Stimulated activated naive CD8-positive, alpha-beta T cell treated with anti-CD3 and anti-CD28 coated beads, Interleukin-15, Interleukin-2, amounts not matched to agents 100 U/mL and 50 U/mL, for 24 hours (primary cell): ENCODE results near the gene MMP21.

Experiments used
- ATAC-seq: fragments of 150-1000 bp; cut with Tn5 transposase; one replicate; pipeline ENCODE4 v1.10.0; 2021
- DNase-seq: peaks from one replicate; pipeline ENCODE4 v3.0.0; 2021

The MMP21 gene, protein sequence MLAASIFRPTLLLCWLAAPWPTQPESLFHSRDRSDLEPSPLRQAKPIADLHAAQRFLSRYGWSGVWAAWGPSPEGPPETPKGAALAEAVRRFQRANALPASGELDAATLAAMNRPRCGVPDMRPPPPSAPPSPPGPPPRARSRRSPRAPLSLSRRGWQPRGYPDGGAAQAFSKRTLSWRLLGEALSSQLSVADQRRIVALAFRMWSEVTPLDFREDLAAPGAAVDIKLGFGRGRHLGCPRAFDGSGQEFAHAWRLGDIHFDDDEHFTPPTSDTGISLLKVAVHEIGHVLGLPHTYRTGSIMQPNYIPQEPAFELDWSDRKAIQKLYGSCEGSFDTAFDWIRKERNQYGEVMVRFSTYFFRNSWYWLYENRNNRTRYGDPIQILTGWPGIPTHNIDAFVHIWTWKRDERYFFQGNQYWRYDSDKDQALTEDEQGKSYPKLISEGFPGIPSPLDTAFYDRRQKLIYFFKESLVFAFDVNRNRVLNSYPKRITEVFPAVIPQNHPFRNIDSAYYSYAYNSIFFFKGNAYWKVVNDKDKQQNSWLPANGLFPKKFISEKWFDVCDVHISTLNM

DNA sequence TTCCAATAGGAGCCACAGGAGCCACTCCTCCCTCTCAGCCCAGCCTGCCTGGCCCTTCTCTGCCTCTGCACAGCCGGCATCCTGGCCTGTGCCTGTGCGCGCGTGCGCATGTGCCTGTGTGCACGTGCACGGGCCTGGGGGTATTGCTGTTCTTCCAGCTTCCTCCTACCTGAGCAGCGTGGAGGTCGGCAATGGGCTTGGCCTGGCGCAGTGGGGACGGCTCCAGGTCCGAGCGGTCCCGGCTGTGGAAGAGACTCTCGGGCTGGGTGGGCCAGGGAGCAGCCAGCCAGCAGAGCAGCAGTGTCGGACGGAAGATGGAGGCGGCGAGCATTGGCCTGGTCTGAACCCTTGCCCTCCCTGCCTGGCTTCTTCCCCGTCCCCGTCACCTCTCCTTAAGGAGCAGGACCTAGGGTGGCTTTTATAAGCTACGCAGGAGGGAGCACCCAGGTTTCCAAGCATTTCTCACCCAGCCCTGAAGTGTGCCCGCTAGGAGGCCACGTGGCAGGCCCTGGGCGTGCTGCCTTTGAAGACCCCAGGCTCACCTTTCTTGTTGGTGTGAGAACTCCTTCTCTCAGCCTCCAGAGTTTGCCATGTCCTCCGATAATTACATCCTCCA, at the start of gene MMP21:
Gene MMP21, minus strand, starts transcription at position 331 of the 616 bp plus-strand sequence. Its CDS starts 0 bp downstream, at position 331.
- no peak for DNase-seq
- ATAC-seq = no peak

DNA sequence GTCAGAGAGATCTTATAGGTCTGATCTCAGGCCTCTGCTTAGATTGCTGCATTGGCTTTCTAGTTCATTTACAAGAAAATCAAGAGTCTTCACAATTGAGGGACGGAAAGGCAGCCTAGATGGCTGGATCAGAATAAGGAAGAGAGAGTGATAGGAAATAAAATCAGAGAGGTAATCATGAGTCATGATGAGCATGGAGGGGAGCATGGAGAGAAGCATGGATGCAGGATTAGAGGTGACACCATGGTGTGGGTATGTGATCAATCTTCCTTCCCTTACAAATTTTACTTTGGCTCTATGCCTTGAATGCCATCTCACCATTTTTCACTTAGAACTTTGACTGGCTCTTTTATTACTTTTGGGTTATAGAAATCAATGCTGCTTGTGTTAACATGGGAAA, 49.1 kb upstream of the MMP21 start:
- ATAC-seq (no peak), DNase-seq (no peak)

DNA sequence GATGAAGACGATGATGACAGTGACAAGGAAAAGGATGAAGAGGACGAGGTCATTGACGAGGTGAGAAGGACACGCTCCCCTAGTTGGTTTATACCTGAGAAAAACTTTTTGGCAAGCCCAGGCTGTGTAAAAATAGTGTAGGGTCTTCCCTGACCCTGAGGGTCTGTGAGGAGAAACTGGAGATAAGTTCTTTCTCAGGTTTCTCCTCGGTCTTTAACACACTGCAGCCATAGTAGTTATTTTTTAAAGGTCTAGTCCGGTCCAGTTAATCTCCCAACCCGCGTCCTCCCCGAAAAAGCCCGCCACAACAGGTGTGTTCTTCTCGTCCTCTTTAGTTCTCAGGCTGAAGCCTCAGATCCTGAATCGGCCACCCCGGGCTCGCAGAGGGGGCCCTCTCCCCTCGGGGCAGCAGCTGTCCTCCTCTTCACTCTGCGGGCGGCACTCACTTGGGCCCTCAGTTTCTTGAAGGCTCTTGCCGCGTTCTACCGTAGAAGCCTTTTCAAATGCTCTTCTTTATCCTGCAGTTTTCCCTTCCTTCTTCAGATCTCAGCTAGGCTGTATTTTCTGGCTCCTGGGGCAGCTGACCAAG, 48.1 kb upstream of the MMP21 start:
- ATAC-seq = no peak
- DNase-seq = peak; percentile 34

DNA sequence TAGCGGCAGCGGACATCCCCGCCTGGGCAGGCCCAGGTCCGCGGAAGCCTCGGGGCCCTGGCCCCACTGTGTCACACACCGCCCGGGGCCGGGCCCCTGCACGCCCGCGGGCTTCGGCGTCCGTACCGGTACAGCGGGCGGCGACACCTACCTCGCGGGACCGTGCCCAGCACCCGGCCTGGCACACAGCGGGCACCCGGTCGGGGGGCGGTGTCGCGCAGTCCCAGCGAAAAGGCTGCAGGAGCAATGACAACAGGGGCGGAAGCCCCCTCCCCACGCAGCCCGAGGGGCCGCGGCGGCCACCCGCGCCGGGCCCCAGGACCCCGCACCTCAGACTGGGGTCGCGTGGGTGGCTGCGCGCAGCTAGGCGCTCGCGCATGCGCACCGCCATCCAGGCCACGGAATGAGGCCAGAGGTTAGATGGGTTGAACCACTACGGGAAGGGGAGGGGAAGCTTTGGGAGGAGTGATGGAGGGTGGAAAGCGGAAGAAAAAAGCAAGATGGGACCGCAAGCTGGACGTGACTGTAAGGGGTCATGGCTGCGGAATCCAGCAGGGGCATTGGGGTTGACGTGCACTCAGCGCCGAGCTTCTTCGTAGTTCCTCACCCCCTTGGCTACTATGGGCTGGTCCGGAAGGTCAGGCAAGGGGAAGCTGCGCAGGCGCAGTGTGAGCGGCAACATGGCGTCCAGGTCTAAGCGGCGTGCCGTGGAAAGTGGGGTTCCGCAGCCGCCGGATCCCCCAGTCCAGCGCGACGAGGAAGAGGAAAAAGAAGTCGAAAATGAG, 47.4 kb upstream of the MMP21 start, which contains the start of the genes BCCIP and UROS:
Gene BCCIP, plus strand, starts transcription at position 669 of the 785 bp plus-strand sequence. Its CDS starts 12 bp downstream, at position 681.
Gene UROS, minus strand, starts transcription at position 381 of the 785 bp plus-strand sequence. CDS start 6,759 bp downstream, outside the sequence.
- DNase-seq = peak; percentile 91
- ATAC-seq = peak; percentile 80

DNA sequence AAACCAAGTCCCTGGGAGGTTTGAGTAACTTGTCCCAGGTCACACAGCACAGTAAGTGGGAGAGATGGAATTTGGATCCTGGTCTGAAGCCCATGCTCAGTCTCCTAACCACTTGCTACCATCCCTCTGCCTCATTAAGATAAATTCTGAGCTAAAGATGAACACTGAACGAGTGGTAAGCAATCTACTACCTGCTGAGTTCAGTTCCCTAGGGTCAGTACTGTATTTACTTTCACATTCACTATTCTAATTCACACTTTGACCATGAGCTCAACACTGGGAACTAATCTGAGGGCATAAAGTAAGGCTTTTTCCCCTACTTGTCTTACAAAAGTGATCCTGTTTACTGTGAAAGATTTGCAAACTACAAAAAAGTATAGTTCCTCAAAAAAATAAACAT, 45.1 kb upstream of the MMP21 start:
- DNase-seq (no peak), ATAC-seq (no peak)

DNA sequence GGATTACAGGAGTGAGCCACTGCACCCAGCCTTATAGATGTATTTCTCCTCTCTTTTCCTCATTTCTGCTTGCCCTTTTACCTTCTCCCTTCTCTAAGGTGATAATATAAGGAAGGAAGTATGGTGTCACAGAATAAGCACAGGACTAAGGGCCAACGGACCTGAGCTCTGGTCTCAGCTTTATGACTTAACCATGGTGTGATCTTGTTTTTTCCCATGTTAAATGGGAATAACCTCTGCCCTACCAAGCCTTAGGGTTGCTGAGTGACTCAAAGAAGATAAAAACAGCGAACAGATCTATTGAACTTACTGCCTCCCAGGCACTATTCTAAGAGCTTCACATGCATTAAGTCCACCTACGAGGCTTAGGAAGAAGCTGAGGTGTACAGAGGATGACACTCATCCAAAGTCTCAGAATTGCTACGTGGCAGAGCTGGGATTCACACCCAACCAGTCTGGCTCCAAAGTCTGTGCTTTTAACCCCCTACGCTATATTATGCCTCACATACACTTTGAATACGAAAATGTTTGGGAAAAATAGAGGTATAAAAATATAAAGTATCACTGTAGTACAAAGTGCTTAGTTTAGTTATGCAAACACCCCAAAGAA, 41.8 kb upstream of the MMP21 start:
- DNase-seq (no peak), ATAC-seq (no peak)

DNA sequence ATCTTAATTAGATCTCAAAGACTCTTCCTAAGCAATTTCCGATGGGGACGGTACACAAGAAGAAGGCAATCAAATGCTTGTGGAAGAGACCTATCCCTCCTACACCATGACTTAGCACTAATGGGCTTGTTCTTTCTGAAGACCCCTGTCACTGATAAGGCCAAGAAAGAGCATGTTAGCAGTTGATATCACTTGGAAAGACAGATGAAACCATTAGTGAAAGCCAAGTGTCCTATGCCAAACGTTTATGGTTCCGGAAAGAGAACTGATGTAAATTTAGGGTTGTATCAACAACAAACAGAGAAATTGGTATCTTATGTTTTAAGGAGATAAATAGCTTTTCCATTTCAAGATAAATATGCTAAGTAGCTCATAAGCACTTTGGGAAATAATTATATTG, 40.9 kb upstream of the MMP21 start:
- no peak for DNase-seq

DNA sequence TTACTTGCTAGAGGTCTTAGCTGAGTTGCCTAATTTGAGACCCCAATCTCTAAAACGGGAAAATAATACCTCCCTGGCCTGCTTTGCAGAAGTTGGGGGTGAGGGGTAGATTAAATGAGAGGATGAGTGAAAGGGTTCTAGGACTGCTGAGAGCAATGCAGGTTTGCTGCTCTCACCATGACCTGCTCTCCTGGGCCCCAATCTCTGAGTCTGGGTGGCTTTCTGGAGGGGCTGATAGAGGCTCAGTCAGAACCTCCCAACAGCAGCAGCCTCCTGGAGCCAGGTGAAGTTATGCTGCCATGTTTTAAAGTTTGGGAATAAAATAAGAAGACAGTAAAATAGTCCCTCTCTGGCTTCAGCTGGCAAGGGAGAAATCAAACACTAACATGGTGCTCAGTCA, 40.1 kb upstream of the MMP21 start:
- DNase-seq (no peak), ATAC-seq (no peak)

More for the DNA sequence above, 40.9 kb upstream of the MMP21 start:
- ATAC-seq = no peak

DNA sequence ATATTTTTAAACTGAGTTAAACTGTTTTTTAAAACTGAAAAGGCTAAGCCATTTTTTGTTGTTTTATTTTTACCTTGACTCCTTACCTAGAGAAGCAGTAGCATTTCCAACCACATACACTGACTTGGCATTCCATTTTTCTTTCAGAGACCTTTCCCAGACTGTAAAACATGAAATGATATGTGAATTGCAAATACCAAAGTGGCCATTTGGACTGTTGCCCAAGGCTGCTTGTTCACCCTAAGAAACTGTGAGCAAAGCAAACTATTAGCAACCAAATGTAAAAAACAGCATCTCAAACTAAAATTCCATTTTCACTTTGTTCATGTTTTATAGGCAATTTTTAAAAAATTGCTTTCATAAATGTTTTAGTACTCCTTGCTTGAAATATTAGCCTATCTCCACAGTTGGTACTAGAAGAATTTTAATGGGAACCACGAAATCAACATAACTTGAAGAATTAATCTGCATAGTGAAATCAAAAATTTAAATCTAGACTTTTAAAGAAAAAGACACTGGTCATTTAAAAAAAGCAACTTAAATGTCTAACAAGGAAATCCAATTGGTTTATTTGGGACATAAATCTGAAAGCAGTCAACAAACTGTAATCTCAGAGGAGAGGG, 36.6 kb upstream of the MMP21 start:
- DNase-seq = no peak
- no peak for ATAC-seq

DNA sequence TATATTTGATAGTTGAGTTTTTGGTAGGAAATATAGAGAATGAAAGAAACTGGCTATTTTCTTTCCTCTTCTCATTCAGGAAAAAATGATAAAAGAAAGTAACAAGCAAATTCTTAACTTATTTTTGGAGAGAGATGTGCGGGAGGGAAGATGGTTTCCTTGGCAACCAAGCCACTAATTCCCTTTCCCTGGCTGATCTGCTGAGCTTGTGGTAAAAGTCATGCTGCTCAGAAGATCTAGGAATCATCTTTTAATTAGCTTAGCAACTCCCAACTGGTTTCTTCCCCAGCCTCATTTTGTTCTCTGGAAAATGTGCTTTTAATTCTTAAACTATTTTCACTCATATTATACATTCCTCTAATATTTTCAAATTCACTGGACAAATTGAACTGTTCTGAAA, 35.6 kb upstream of the MMP21 start:
- DNase-seq (no peak), ATAC-seq (no peak)

DNA sequence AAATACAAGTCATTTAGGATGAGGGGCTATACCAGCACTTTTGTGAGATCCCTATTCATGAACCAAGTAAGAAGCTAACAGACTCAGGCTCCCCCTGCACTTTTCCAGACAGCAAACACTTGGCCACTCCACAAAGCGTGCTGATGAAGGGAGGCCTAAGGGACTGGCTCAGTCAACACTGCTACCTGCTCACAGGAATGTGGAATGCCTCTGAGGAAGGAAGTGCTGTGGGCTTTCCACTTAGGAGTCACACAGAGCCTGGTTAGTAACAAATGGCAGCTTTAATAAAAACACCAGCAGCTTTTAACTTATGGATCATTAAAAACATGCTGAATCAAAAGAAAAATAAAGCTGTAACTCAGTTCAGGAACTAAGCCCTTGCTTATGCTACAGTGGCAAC, 32.4 kb upstream of the MMP21 start:
- no peak for ATAC-seq

DNA sequence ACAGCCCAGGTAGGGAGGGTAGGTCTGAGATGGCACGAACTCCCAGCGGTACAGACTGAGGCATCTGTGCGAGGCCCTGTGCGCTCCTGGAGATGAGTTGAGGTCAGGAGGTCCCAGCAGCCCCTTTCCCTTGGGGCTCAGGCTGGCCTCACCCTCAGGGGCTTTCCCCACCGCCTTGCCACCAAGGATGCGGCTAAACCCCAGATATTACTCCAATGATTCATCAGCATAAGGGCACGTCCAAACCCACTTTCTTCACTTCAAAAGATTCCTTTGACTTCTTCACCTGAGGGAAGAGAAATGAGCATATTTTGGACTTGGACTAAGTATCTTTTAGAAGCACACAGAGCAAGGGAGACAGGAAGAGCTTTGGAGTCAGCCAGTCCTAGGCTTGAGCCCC, 27.1 kb upstream of the MMP21 start:
- ATAC-seq = peak; percentile 41
- DNase-seq = no peak

More for the DNA sequence above, 32.4 kb upstream of the MMP21 start:
- no peak for DNase-seq

DNA sequence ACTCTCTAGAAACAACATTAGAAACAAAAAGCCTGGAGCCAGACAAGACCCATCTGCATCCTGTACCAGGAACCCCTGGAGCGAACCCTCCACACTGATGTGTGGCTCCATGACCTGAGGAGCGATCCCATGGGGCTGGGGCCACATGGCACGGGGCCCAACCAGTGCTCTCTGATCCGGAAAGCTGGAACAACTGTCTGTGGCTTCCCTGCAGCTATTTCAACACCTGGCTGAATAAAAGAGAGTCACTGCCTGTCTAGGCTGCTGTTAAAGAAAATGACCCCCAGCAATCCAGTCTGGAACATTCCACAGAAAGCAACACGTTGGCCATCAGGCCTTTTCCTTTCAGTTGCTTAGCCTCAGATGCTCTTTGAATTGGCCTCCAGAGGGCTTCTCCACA, 26.5 kb upstream of the MMP21 start:
- DNase-seq = no peak
- ATAC-seq = no peak

DNA sequence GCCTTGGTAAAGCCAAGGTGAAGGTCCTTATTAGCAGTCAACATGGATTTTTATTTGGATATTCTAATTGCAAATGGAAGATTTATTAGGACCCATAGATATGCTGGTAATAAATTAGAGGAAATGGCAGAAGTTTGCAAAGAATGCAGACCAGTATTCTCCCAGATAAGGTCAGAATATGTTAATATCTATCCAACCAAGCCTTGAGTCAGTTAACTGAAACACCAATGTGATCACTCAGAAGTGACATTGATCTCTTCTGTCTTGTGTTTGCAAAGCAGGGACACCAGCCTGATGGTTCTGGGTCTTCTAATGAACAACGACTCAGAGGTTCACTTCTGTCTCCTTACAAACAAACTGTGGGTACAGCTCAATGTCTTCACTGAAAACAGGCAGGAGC, 26.0 kb upstream of the MMP21 start:
- DNase-seq (no peak), ATAC-seq (no peak)

DNA sequence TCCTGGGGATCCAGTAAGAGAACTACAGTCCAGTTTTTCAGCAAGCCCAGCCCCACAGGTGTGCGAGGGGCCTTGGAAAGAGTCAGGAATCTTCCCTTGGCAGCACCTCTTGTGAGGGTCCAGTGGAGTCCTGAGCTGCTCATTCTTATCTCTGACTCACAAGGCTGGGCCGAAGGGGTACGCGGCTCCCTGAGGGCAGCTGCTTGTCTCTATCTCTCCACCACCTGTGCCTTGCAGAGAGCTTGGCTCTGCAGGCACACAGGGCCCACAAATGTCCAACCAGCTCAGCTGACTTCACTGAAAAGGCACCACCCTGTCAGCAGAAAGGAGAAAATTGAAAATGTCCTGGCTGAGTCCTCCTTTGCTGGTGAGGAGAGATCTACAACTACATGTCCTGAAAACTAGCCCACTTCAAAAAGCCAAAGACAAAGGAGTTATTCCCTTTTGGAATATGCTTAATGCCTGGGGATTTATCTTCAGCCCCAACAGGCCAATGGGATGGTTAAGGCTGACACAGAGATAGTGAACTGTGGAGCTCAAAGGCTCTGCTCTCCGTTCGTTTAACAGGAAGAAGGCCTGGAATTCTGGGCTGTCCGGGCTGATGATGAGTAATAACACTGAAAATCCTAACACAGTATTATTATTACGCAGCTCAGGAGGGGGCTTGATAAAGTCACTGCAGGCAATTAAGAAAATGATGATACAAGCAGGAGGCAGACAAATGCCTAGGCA, 24.0 kb upstream of the MMP21 start:
- no peak for ATAC-seq
- DNase-seq = no peak

DNA sequence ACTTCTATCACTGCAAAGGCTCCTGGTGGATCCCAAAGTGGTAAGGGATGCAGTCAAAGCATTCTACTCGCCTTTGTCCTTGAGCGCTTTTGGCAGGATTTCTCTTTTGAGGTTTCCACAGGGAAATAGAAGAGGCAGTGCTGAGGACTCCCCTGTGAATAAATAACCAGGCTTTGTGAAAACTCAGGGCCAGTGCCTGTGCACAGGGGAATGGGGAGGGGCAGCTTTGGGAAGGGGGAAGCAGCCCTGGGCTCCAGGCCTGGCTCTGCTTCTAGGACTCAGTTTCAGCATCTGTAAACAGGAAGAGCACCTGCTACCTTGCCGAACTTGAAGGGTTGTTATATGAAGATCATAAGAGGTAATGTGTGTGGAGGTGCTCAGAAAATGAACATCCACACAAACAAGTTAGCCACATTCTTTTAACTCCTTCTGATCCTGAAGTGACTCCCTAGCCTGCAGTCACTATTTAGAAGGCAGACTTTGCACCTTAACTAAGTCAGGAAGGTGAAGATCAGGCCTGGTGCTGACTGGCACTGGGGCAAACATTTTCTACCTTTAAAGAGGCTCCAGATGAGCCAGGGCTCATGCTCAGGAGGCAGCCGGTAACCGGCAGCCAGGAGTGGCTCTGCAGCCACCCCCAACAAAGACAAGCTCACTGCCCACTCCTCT, 22.5 kb upstream of the MMP21 start:
- ATAC-seq (no peak), DNase-seq (no peak)

DNA sequence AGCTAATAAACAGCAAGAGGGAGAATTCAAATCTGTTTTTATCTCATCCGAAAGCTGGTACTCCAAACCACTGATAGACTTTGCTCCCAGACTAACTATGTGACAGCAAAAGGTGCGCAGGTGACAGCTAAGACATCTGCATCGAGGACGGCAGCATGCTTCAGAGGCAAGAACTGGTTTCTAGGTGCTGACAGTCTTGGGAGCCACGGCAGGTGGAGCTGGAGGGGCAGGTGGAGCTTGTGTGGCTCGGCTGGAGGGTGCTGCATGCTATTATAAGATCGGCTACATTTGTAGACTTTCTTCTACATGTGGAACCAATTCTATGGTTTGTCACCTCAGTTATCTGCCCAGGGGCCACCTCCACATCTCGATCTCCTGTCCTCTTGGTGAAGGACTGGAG, 21.8 kb upstream of the MMP21 start:
- DNase-seq (no peak), ATAC-seq (no peak)

DNA sequence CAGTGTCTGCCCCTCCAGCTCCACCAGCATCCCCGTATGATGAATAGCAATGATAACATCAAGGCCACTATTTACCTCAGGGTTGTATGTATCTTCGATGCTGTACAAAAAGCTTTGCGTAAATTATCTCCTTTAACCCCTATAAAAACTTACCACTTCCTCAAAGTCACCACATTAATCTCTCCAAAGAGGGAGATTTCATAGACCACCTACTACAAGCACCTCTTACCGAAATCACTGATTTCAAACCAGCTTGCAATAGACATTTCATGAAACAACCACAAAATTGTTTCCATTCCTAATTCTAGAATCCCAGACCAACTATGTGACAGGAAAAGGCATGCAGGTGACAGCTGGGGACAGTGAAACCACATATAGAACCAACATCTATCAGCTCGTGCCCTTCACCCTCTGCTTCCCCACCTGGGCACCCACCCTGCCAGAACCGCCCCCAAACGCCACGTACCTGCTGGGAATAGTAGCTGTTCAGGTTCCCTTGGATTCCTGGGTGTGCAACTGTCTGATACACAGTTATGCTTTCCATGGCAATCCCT, 20.1 kb upstream of the MMP21 start:
- DNase-seq = no peak
- no peak for ATAC-seq

DNA sequence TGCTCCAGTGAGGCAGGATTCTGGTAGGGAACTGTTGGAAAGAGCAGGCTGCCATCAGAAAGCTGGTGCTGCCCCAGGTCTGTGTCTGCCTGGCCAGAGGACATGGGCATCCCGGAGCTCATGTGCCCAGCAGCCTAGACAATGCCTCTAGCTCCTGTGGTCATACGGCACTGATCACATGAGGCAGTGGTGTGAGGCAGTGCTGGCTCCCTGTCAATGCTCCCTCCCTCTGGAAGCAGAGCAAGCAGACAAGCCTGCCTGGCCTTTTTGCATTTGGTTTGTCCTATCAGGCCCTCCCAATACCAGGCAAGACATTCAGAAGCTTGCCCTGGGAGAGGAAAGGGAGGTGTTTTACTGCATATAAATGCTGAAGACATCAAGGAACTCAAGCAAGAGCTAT, 19.5 kb upstream of the MMP21 start:
- DNase-seq (no peak), ATAC-seq (no peak)
